Measurements from ENCODE around the gene BACE1.

The BACE1 gene

DNA sequence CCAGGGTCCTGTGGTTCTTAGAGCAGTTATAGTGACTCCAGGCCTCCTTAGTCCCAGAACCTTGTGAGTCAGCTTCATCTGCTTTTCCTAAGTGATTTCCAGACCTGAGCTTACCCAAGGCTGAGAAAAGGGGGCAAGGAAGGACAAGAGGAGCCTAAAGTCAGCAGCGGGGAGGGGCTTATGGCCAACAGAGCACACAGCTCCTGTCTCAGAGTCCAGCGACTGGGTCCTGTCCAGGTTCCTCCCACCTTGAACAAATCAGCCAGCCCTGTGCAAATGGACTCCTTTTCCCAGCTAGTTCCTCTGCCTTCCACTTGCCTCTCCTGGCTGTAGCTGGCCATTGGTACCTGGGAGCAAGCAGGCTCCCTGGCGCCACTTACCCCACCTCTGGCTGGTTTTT, 10.9 kb downstream of the BACE1 start:
- DNase-seq, result no peak

DNA sequence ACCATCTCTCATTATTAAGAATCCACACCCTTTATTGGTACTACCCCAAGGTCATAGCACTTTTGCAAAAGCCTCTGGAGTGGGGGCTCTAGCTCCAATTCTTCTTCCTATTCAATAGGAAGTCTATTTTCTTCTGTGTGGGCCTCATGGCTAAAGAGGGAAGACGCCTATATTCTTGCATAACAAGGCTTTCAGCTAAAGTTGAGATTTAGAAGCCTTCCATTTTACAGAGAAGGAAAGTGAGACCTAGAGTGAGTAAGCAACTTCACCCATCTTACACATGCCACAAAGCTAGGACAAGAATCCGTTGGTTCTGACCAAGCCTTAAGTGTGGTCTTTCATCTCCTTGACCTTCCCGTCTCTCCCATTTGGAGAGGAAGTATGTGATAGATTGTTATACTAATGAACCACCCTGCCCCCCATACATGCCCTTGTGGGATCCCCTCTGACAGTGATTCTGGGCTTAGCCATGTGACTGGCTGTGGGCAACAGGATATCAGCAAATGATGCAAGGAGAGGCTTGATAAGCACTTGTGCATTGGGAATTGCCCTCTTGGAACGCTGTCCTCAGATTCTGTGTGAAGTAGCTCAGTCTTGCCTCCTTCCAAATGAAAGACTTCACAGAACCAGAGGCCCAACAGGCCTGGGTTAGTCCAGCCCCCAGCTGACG, 12.3 kb downstream of the BACE1 start:
- DNase-seq, result no peak

- no peak for DNase-seq
Measured at GRCh38 chr11:117303101-117303500, 13.0 kb downstream of the BACE1 start.

DNA sequence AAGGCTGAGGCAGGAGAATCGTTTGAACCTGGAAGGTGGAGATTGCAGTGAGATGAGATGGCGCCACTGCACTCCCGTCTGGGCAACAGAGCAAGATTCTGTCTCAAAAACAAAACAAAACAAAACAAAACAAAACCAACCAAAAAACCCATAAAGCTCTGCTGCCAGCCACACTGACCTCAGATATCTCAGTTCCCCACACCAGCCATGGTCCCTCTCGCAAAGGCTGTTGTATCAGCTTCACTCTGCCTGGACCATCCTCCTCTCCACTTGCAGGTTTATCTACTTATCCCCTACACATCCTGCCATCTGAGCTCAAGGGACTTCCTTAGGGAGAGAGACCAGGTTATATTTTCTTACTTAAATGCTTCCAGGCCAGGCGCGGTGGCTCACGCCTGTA, 13.8 kb downstream of the BACE1 start:
- no peak for DNase-seq

GRCh38 chr11:117300773-117301172, 15.3 kb downstream of the BACE1 start:
- DNase-seq, result no peak

GRCh38 chr11:117300283-117300663, 15.8 kb downstream of the BACE1 start:
- DNase-seq, result no peak

DNA sequence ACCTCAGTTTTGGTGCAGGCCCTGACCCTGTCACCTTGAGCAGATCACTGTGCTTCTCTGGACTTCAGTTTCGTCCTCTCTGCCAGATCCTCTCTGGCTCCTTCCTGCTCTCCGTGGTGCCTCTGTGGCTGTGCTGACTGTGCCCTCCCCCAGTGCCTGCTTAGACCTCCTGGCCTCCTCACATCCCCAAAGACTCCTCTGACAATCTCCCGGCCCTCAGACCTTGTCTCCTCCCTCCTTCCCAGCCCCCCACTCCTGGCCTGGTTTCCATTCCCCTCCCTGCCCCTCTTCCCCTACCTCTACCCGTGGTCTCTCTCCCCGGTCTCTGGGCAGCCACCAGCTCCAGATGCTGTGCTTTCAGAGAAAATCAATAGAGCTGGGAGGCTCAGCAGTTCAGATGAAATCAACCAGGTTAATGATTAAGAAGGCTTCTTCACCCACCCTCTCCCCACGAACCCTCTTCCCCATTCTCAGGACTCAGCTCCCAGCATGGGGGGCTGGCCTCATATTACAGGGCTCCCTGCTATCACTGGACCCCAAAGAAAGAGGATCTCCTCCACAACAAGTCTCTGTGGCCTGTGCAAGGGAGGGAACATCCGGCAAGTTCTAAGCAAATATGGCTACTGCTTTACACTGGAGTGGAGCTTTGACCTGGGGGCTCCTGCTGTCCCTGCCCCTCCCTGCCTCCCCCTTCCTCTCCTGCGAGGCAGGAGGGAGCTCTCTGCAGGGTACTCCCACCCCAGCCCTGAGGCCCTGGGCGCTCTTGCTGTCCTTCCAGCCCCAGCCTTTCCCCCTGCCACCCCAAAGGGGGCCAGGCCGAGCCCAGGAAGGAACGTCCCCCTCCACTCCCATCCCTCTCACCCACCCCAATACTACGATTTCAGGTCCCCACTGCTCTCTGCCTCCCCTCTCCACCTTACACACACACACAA, 16.4 kb downstream of the BACE1 start:
- DNase-seq, result no peak

DNA sequence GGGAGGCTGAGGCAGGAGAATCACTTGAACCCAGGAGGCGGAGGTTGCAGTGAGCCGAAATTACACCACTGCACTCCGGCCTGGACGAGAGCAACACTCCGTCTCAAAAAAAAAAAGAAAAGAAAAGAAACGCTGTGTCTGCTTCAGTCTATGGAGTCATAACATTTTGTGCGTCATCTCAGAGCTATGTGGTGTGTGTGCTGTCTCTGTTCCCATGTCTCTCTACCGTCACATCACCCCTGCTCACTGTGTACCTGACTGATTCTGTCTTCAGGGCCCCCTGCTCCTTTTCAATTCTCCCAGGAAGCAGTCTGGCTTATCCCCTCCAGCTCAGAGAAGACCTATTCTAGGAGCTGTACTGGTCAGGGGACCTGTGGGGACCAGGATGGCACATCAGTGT, 17.9 kb downstream of the BACE1 start:
- DNase-seq, result no peak

DNA sequence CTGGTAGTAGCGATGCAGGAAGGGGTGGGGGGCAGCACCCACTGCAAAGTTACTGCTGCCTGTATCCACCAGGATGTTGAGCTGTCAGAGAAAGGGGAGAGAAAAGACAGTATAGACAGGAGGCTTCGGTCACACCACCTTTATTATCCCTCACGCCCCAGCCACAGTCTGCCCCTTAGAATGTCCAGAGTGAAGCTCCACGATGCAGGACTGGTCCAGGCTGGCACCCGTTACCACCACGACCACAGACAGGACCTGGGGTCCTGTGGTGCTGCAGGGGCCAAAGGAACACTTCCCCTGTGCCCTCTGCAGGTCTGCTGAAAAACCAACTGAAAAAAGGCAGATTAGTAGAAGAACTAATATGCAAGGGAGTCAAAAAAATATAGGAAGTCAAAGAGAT, 19.2 kb downstream of the BACE1 start:
- no peak for DNase-seq

DNA sequence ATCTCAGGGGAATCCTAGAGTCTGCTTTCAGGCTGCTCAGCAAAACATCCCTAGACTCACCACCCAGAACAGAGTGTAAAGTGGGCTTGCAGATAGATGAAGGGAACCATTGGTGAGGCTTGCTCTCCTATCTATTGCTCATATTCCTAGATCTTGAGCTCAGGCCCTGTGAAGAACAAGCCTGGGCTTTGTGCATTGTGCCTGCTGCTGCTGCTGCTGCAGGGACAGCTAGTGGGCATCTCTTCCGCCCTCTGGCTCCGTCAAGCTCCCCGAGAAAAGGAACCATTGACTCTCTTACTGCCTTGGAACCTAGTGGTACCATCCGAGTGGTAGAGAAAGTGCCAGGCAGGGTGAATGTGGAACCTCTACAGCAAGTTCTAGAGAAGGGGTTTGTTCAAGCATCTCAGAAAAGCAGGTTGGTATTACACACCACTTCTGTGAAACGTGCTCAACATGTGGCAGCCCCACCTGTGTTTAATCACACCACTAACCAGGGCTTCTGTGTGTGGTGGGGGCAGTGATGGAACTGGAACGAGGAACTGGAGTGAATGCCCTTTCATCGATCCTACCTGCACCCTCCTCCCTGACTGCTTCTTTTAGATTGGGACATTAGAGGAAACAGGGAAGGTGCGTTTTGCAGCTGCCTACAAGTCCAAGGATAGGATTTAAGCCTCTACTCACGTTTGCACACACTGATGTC, 20.5 kb downstream of the BACE1 start:
- DNase-seq, result no peak

GRCh38 chr11:117292616-117293015, 23.4 kb downstream of the BACE1 start:
- no peak for DNase-seq

DNA sequence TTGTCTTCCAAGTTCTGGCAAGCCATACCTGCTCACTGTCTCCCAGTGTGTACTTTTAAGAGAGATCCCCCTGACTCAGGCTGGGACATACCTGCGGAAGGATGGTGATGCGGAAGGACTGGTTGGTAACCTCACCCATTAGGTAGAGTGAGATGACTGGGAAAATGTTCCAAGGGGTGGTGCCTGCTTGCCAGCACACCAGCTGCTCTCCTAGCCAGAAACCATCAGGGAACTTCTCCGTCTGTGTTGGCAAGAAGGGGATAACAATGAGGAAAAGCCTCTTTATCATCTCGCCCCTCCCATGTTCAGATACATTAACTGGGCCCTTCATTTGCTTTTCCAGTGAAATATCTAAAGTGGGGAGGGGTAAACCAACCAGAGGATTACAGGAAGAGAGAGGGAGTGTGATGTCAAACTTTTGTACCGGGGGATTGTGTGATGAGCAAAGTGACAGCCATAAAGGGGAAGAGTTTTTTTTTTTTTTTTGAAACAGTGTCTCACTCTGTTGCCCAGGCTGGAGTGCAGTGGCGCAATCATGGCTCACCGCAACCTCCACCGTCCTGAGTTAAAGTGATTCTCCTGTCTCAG, 25.2 kb downstream of the BACE1 start, which contains the start of gene BACE1-AS:
Gene BACE1-AS (plus strand): TSS at position 538 of the 588 bp plus-strand sequence.
- DNase-seq, result no peak

GRCh38 chr11:117289795-117290194, 26.3 kb downstream of the BACE1 start:
- no peak for DNase-seq

- no peak for DNase-seq
Measured at GRCh38 chr11:117287668-117288067, 28.4 kb downstream of the BACE1 start.

DNA sequence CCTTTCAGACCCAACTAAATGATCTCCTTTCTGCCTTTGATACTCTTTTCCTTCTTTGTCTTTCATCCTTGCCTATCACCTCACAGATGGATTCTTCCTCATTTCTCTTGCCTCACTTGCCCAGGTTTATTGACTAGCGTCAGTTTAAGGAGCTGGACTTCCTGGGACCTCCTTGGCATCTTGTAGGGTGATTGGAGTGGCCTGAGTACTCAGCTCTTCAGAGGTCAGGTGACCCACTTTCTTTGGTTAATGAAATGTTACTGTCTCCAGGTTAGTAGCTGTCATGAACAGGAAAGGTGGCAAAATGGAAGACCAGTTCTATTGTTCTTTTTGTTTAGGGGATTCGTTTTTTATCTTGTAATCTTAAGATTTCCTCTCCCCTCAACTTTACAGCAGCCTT, 29.5 kb downstream of the BACE1 start:
- DNase-seq, result no peak

DNA sequence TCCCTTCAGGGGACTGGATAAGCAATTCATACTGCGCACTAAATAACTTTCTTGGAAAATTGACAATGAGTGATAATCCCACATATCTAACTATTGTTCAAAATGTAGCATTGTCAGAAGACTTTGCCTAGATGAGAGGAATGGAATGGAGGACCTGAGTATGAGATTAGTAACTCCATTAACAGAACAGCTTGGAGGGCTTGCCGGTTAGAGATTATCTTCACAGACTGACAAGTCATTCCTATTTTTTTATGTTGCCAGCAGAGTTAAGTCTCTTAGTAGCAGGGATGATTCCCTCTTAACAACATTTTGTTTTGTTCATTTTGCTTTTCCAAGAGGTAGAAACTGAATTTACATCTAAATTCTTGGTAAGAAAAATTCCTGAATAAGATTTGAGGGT, 32.0 kb downstream of the BACE1 start:
- DNase-seq, result no peak

GRCh38 chr11:117282956-117283355, 33.1 kb downstream of the BACE1 start:
- DNase-seq, result no peak

DNA sequence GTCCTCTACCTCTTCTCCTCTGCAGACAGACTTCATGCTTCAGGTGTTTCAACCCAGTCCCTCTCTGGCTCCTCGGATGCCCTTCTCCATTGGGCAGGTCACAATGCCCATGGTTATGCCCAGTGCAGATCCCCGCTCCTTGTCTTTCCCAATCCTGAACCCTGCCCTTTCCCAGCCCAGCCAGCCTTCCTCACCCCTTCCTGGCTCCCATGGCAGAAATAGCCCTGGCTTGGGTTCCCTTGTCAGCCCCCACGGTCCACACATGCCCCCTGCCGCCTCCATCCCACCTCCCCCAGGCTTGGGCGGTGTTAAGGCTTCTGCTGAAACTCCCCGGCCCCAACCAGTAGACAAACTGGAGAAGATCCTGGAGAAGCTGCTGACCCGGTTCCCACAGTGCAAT, 34.2 kb downstream of the BACE1 start:
- DNase-seq, result no peak

DNA sequence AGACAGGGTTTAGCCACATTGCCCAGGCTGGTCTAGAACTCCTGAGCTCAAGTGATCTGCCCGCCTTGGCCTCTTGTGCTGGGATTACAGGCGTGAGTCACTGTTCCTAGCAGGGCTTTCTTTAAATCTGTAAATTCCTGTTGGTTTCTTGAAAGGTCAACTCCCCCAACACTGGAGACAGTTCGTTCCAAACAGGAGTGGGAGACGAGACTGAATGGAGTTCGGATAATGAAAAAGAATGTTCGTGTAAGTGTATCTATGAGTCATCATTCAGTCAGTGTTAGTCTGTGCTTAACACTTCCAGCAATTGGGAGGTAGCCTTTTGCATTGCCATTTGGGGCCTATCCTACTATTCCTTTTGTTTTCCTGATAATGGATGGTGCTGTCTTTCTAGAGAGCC, 34.9 kb downstream of the BACE1 start:
- peak; percentile 100 for DNase-seq

DNA sequence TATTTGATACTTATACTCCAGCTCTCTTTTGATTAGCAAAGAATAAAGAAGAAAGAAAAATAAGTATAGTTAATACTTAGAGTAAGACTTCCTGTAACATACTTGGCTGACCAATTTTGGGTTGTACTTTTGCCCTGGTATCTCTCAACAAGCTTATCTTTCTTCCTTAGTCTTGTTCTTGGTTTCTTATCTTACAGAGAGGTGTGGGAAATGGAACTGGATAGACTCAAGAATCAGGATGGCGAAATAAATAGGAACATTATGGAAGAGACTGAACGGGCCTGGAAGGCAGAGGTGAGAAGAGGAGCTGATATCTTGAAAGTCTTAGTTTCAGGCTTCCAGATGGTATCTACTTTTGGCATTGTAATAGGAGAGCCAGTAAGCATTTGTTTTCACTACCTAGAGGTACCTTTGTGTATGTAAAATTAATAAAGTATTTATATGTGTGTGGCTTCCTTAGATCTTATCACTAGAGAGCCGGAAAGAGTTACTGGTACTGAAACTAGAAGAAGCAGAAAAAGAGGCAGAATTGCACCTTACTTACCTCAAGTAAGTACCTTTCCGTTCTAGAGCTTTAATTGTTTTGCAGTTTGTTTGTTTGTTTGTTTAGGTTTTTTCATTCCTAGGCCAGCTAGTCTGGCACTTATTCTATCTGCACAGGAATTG, 36.2 kb downstream of the BACE1 start:
- peak; percentile 80 for DNase-seq

- no peak for DNase-seq
Measured at GRCh38 chr11:117278347-117278746, 37.7 kb downstream of the BACE1 start.

DNA sequence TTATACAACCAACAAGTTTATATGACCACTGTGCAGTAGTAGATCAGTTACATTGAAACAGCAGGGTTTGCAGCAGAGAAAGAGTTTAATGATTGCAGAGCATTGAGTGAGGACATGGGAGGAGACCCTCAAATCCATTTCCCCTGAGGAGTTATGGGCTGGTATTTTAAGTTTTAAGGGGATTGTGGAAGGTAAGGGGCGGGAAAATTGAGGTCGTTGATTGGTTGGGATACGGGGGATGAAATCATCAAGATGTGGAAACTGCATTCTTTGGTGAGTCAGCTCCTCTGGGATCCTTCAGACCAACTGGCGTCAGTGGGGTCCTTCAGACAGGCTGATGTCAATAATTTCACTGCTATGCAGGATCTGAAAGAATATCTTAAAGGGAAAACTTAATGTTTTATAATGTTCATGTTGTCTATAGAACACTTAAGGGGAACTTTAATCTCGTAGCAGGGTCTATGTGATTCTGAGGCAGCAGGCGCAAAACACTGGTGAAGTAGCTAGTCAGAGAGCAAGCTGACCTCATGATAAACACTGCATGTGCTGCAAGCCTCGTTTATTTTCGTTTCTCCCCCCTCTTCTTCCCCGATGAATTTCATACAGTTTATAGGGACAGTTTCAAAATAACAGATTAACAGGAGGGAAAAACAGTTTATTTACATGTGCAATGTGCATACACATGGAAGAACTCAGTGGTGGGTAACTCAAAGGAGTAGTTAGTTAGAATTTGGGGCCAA, 42.3 kb downstream of the BACE1 start:
- peak; percentile 90 for DNase-seq
